WERI-Rb-1 (cell line): ENCODE data around the gene MT1X.
"Not testable (repeated sequence)": the region's sequence is repeated elsewhere in the genome, so short reads cannot be mapped to it uniquely, and the experiment has no call there.

Source experiments
- DNase-seq: peaks from one replicate; pipeline ENCODE4 v3.0.0-alpha.2; 2020
- H3K27ac ChIP-seq: fragments of 250-450 bp; sonication (Bioruptor Pico); 2 replicates; pipeline ENCODE4 v1.5.1; 2020; ENCODE audit warnings: mild to moderate bottlenecking, moderate library complexity
- H3K27me3 ChIP-seq: fragments of 250-450 bp; sonication (Bioruptor Pico); 2 replicates; pipeline ENCODE4 v1.5.1; 2021; ENCODE audit warnings: mild to moderate bottlenecking, low read depth, moderate library complexity; ENCODE audit not compliant: insufficient read depth, severe bottlenecking
- H3K36me3 ChIP-seq: fragments of 250-450 bp; sonication (Bioruptor Pico); 2 replicates; pipeline ENCODE4 v1.5.1; 2020; ENCODE audit warnings: mild to moderate bottlenecking, moderate library complexity
- H3K4me3 ChIP-seq: 2 replicates; pipeline ENCODE4 v1.5.1; 2011; ENCODE audit warnings: low read depth, mild to moderate bottlenecking, control low read depth, low read length
- H3K9me3 ChIP-seq: fragments of 250-450 bp; sonication (Bioruptor Pico); 2 replicates; pipeline ENCODE4 v1.5.1; 2021; ENCODE audit warnings: mild to moderate bottlenecking, moderate library complexity; ENCODE audit not compliant: severe bottlenecking
- CTCF ChIP-seq: IDR thresholded peaks from 2 replicates; pipeline ENCODE4 v1.5.1; 2011; ENCODE audit warnings: low read depth, mild to moderate bottlenecking, control low read depth, inconsistent platforms, low read length

The MT1X gene

GRCh38 chr16:56667581-56668571 lies 14.4 kb upstream of the MT1X start, which contains the start of gene MT1G:
Gene MT1G (minus strand): TSS chr16:56668065. CDS start chr16:56667993, 72 bp downstream.
- no peaks in the 10 kb centered on the region for H3K27me3 ChIP-seq
- no peak within 1 kb of the TSS for H3K27ac ChIP-seq
- DNase-seq, result no peak
- no peaks in the 10 kb centered on the region for H3K36me3 ChIP-seq
- no peaks in the 10 kb centered on the region for H3K9me3 ChIP-seq
- no peak within 1 kb of the TSS for H3K4me3 ChIP-seq
- no peak for TF ChIP-seq CTCF

GRCh38 chr16:56669005-56669839 lies 13.0 kb upstream of the MT1X start, which contains the start of gene MT1H:
Gene MT1H (plus strand): TSS chr16:56669814. CDS start chr16:56669885, 71 bp downstream.
- H3K36me3 ChIP-seq, result no peaks in the 10 kb centered on the region
- no peak for TF ChIP-seq CTCF
- no peaks in the 10 kb centered on the region for H3K27me3 ChIP-seq
- no peak within 1 kb of the TSS for H3K27ac ChIP-seq
- no peak within 1 kb of the TSS for H3K4me3 ChIP-seq
- DNase-seq, result no peak
- no peaks in the 10 kb centered on the region for H3K9me3 ChIP-seq

- Histone ChIP-seq H3K27me3 (no peaks in the 10 kb centered on the region), H3K4me3 (no peak overlapping the region), H3K27ac (no peak overlapping the region), H3K36me3 (no peaks in the 10 kb centered on the region), H3K9me3 (no peaks in the 10 kb centered on the region)
- TF ChIP-seq CTCF, result no peak
- DNase-seq, result no peak
Measured at GRCh38 chr16:56669840-56670619, 12.2 kb upstream of the MT1X start.

- no peaks in the 10 kb centered on the region for H3K36me3 ChIP-seq
Measured at GRCh38 chr16:56670620-56670934, 11.7 kb upstream of the MT1X start.

GRCh38 chr16:56671691-56672090 lies 10.6 kb upstream of the MT1X start:
- not testable (repeated sequence) for H3K4me3 ChIP-seq, H3K36me3 ChIP-seq, DNase-seq, H3K9me3 ChIP-seq, H3K27me3 ChIP-seq, H3K27ac ChIP-seq

More at GRCh38 chr16:56670620-56670934, 11.7 kb upstream of the MT1X start:
- H3K27me3 ChIP-seq, result no peaks in the 10 kb centered on the region
- H3K4me3 ChIP-seq, result no peak overlapping the region
- no peak overlapping the region for H3K27ac ChIP-seq
- DNase-seq, result no peak
- no peak for TF ChIP-seq CTCF
- H3K9me3 ChIP-seq, result no peaks in the 10 kb centered on the region

GRCh38 chr16:56672171-56672570 lies 10.1 kb upstream of the MT1X start:
- H3K4me3 ChIP-seq, H3K27me3 ChIP-seq, H3K36me3 ChIP-seq, H3K27ac ChIP-seq, DNase-seq, H3K9me3 ChIP-seq: not testable (repeated sequence)
